Loucy (cell line): Measurements from ENCODE around the gene MTNR1A.

Experiments used
- H2AFZ ChIP-seq: fragments of 200-600 bp; sonication (generic); 2 replicates; pipeline ENCODE4 v1.6.0; 2016; ENCODE audit warnings: antibody characterized with exemption, mild to moderate bottlenecking, low read length, moderate library complexity
- H3F3A ChIP-seq: fragments of 200-600 bp; 2 replicates; pipeline ENCODE4 v1.6.0; 2016; ENCODE audit warnings: antibody characterized with exemption, low read depth, mild to moderate bottlenecking
- H3K27me3 ChIP-seq: fragments of 200-600 bp; sonication (generic); 2 replicates; pipeline ENCODE4 v1.6.1; 2014; ENCODE audit warnings: low read length, mild to moderate bottlenecking; ENCODE audit not compliant: insufficient read depth, poor library complexity, severe bottlenecking
- H3K36me3 ChIP-seq: fragments of 200-600 bp; sonication (generic); 2 replicates; pipeline ENCODE4 v1.6.1; 2016; ENCODE audit warnings: low read length; ENCODE audit not compliant: insufficient read depth
- H3K4me1 ChIP-seq: fragments of 200-600 bp; sonication (generic); 2 replicates; pipeline ENCODE4 v1.5.1; 2014; ENCODE audit warnings: low read length, mild to moderate bottlenecking; ENCODE audit not compliant: insufficient read depth, poor library complexity, severe bottlenecking
- H3K4me2 ChIP-seq: fragments of 200-600 bp; sonication (generic); 2 replicates; pipeline ENCODE4 v1.6.0; 2014; ENCODE audit warnings: antibody characterized with exemption, low read length, low read depth, mild to moderate bottlenecking; ENCODE audit not compliant: poor library complexity, severe bottlenecking
- H3K4me3 ChIP-seq: fragments of 200-600 bp; sonication (generic); 2 replicates; pipeline ENCODE4 v1.5.1; 2014; ENCODE audit warnings: low read length, mild to moderate bottlenecking, mixed read lengths; ENCODE audit not compliant: poor library complexity, severe bottlenecking
- H3K79me2 ChIP-seq: fragments of 200-600 bp; sonication (generic); 2 replicates; pipeline ENCODE4 v1.6.1; 2014; ENCODE audit warnings: low read length; ENCODE audit not compliant: insufficient read depth
- H3K9ac ChIP-seq: fragments of 200-600 bp; sonication (generic); 2 replicates; pipeline ENCODE4 v1.6.0; 2014; ENCODE audit warnings: mild to moderate bottlenecking, low read depth, low read length, moderate library complexity; ENCODE audit not compliant: poor library complexity, severe bottlenecking
- H3K9me2 ChIP-seq: fragments of 200-600 bp; sonication (generic); replicated peaks from 2 replicates; pipeline ENCODE4 v1.6.1; 2016; ENCODE audit warnings: low read depth, low read length, mixed read lengths
- H3K9me3 ChIP-seq: fragments of 200-600 bp; sonication (generic); 2 replicates; pipeline ENCODE4 v1.6.1; 2014; ENCODE audit warnings: mild to moderate bottlenecking, antibody characterized with exemption, low read length, low read depth; ENCODE audit not compliant: insufficient read depth
- H4K20me1 ChIP-seq: fragments of 200-600 bp; sonication (generic); 2 replicates; pipeline ENCODE4 v1.6.0; 2014; ENCODE audit warnings: antibody characterized with exemption, low read length, mild to moderate bottlenecking; ENCODE audit not compliant: insufficient read depth, poor library complexity, severe bottlenecking
- CTCF ChIP-seq: fragments of 200-600 bp; sonication (generic); conservative IDR thresholded peaks from 2 replicates; pipeline ENCODE4 v1.5.1; 2014; ENCODE audit warnings: mild to moderate bottlenecking, antibody characterized with exemption, low read length
- EZH2phosphoT487 ChIP-seq: fragments of 200-600 bp; IDR thresholded peaks from 2 replicates; pipeline ENCODE4 v1.6.1; 2018; ENCODE audit warnings: antibody characterized with exemption, mild to moderate bottlenecking, moderate library complexity, borderline replicate concordance

The MTNR1A gene

GRCh38 chr4:186592445-186592844 is 37.1 kb upstream of the MTNR1A start:
- TF ChIP-seq EZH2phosphoT487 (no peak), CTCF (no peak)
- Histone ChIP-seq H3F3A (no peaks in the 10 kb centered on the region), H3K4me2 (peak overlapping the region; percentile 8), H3K9me3 (no peaks in the 10 kb centered on the region), H4K20me1 (no peaks in the 10 kb centered on the region), H3K9me2 (no peaks in the 10 kb centered on the region), H3K4me3 (peak overlapping the region; percentile 24), H2AFZ (peak overlapping the region; percentile 11; the same call in 1 of the 2 replicates), H3K9ac (peak overlapping the region; percentile 31), H3K4me1 (peaks cover 32% of the 10 kb centered on the region), H3K27me3 (no peaks in the 10 kb centered on the region), H3K79me2 (no peaks in the 10 kb centered on the region), H3K36me3 (no peaks in the 10 kb centered on the region)

GRCh38 chr4:186591651-186592050 is 36.3 kb upstream of the MTNR1A start:
- H3K4me1 ChIP-seq, result peaks cover 32% of the 10 kb centered on the region
- peak overlapping the region; percentile 45; the same call in 1 of the 2 replicates for H2AFZ ChIP-seq
- peak overlapping the region; percentile 31 for H3K9ac ChIP-seq
- peak overlapping the region; percentile 17 for H3K4me2 ChIP-seq
- no peaks in the 10 kb centered on the region for H3K9me2 ChIP-seq
- no peaks in the 10 kb centered on the region for H3K36me3 ChIP-seq
- TF ChIP-seq EZH2phosphoT487 (no peak), CTCF (no peak)
- H3K79me2 ChIP-seq, result no peaks in the 10 kb centered on the region
- H3F3A ChIP-seq, result no peaks in the 10 kb centered on the region
- H3K4me3 ChIP-seq, result peak overlapping the region; percentile 24
- no peaks in the 10 kb centered on the region for H3K27me3 ChIP-seq
- no peaks in the 10 kb centered on the region for H3K9me3 ChIP-seq
- no peaks in the 10 kb centered on the region for H4K20me1 ChIP-seq

- Histone ChIP-seq H4K20me1 (no peaks in the 10 kb centered on the region), H2AFZ (no peak overlapping the region), H3K9me2 (no peaks in the 10 kb centered on the region), H3K9me3 (no peaks in the 10 kb centered on the region), H3K4me2 (no peak overlapping the region), H3K36me3 (no peaks in the 10 kb centered on the region), H3K79me2 (no peaks in the 10 kb centered on the region), H3K9ac (no peak overlapping the region), H3K4me3 (no peak overlapping the region), H3K27me3 (no peaks in the 10 kb centered on the region), H3F3A (no peaks in the 10 kb centered on the region), H3K4me1 (peaks cover 32% of the 10 kb centered on the region)
- TF ChIP-seq EZH2phosphoT487 (no peak), CTCF (no peak)
Measured at GRCh38 chr4:186588503-186588902, 33.1 kb upstream of the MTNR1A start.
